ENCODE results near the gene COQ4. TPM values are rescaled to one million over a fixed set of nuclear protein-coding genes. Genes with fewer than 3 reads are reported as not detected.

Gene COQ4
- total RNA-seq, 1 experiment from 2014 or later: 45.8 TPM

DNA sequence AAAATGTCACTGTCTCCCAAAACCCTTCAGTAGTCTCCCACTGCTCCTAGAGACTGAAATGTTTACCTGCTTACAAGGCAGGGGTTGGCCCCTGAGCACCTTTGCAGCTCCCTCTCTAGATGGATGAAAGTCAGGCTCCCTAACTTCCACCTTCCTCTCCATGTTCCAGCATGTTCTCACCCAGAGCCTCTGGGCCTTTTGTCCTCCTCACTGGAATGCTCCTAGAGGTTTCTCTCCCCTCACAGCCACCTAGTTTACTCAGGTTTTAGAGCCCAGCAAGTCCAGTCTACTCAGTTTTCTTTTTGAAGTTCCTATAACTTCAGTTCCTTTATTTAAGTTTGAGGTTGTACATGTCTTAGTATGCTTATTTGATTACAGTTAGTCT, 47.7 kb downstream of the COQ4 start:
- RAD21 ChIA-PET (ENCODE audit: low non-redundant PET in 1 of 2, low total read pairs in 2 of 2, uncharacterized antibody in 2 of 2, unreplicated experiment in 2 of 2): interaction anchor here in 1 of 2 experiments (1.2 kb wide), 1 partner anchor 8 kb away, joined by 3 read pairs; no protein-coding TSS in a partner anchor
- Histone ChIP-seq H3K9me2 (ENCODE audit: insufficient read depth) (no peaks in the 10 kb centered on the region), H3K9me3 (ENCODE audit: control insufficient read depth in 1 of 2, insufficient read depth in 1 of 2, low read depth in 1 of 2, low read length in 2 of 2) (no peaks in the 10 kb centered on the region), H2AFZ (ENCODE audit: low read depth, low read length, poor library complexity, severe bottlenecking) (no peak overlapping the region), H3K79me2 (ENCODE audit: insufficient read depth, low read length) (peaks cover 41% of the 10 kb centered on the region), H3K4me2 (ENCODE audit: low read length) (peak overlapping the region; percentile 89), H3K9ac (ENCODE audit: low read length) (peak overlapping the region; percentile 81), H3K27ac (ENCODE audit: low read depth, low read length) (peak overlapping the region; percentile 79), H3K4me1 (ENCODE audit: control insufficient read depth in 1 of 2, insufficient read depth in 2 of 2, low read length in 2 of 2) (peaks cover 13 to 16% of the 10 kb centered on the region in 2 experiments; a peak in 3 of 4 replicates), H3K4me3 (replicated peaks in 1 of 2; ENCODE audit: low read depth in 1 of 2, low read length in 2 of 2) (peak overlapping the region; percentile 67 to 91), H3K27me3 (ENCODE audit: insufficient read depth, low read length) (no peaks in the 10 kb centered on the region), H3K36me3 (ENCODE audit: control insufficient read depth in 1 of 2, insufficient read depth in 2 of 2, low read length in 2 of 2) (no peaks in the 10 kb centered on the region), H4K20me1 (ENCODE audit: insufficient read depth) (no peaks in the 10 kb centered on the region)
- ATAC-seq (0 out of 2 replicates have a peak, but pooled peaks have one; percentile 1), DNase-seq (ENCODE audit: low read depth, low spot score) (no peak)
- intact Hi-C loops (cut with micrococcal nuclease): loop anchor here (2.0 kb wide), 1 partner anchor 42 kb away; no protein-coding TSS in a partner anchor
- no TSS peak for BruUV-seq (replicated peaks)
- POLR2A ChIA-PET: interaction anchor here (1.2 kb wide), 1 partner anchor 63 kb away, joined by 4 read pairs; no protein-coding TSS in a partner anchor
- CTCF ChIA-PET: interaction anchor here (0.6 to 2.2 kb wide), 8 partner anchors 8 to 197 kb away, joined by 3 to 18 read pairs (median 4); no protein-coding TSS in a partner anchor
- TF ChIP-seq SP1 (IDR thresholded peaks at IDR 0.05; ENCODE audit: low read depth) (no peak), JUND (IDR thresholded peaks at IDR 0.05) (no peak), CEBPB (IDR thresholded peaks at IDR 0.05; ENCODE audit: low read depth) (no peak), YY1 (IDR thresholded peaks at IDR 0.05; ENCODE audit: extremely low read depth, insufficient replicate concordance, low read depth, low read length) (no peak), EGR1 (IDR thresholded peaks at IDR 0.05; ENCODE audit: low read depth) (no peak)
- TF ChIP-seq, protein P1, sequence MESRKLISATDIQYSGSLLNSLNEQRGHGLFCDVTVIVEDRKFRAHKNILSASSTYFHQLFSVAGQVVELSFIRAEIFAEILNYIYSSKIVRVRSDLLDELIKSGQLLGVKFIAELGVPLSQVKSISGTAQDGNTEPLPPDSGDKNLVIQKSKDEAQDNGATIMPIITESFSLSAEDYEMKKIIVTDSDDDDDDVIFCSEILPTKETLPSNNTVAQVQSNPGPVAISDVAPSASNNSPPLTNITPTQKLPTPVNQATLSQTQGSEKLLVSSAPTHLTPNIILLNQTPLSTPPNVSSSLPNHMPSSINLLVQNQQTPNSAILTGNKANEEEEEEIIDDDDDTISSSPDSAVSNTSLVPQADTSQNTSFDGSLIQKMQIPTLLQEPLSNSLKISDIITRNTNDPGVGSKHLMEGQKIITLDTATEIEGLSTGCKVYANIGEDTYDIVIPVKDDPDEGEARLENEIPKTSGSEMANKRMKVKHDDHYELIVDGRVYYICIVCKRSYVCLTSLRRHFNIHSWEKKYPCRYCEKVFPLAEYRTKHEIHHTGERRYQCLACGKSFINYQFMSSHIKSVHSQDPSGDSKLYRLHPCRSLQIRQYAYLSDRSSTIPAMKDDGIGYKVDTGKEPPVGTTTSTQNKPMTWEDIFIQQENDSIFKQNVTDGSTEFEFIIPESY (IDR thresholded peaks at IDR 0.05; ENCODE audit: extremely low read depth, insufficient replicate concordance, low read length): no peak
- TF ChIP-seq, protein P2, sequence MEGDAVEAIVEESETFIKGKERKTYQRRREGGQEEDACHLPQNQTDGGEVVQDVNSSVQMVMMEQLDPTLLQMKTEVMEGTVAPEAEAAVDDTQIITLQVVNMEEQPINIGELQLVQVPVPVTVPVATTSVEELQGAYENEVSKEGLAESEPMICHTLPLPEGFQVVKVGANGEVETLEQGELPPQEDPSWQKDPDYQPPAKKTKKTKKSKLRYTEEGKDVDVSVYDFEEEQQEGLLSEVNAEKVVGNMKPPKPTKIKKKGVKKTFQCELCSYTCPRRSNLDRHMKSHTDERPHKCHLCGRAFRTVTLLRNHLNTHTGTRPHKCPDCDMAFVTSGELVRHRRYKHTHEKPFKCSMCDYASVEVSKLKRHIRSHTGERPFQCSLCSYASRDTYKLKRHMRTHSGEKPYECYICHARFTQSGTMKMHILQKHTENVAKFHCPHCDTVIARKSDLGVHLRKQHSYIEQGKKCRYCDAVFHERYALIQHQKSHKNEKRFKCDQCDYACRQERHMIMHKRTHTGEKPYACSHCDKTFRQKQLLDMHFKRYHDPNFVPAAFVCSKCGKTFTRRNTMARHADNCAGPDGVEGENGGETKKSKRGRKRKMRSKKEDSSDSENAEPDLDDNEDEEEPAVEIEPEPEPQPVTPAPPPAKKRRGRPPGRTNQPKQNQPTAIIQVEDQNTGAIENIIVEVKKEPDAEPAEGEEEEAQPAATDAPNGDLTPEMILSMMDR (IDR thresholded peaks at IDR 0.05 in 2 of 3, conservative IDR thresholded peaks at IDR 0.05 in 1 of 3; ENCODE audit: borderline replicate concordance in 1 of 3, insufficient read depth in 1 of 3, low read depth in 2 of 3, low read length in 2 of 3): no peak
- TF ChIP-seq, protein P3, sequence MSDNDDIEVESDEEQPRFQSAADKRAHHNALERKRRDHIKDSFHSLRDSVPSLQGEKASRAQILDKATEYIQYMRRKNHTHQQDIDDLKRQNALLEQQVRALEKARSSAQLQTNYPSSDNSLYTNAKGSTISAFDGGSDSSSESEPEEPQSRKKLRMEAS (IDR thresholded peaks at IDR 0.05): no peak

All from HCT116 (cell line).